GM18511 (cell line): ENCODE measurements around the gene RTKN.

ENCODE experiments used
- ATAC-seq: cut with Tn5 transposase; IDR thresholded peaks from one replicate; pipeline ENCODE4 v1.9.1; 2021; ENCODE audit warnings: mild to moderate bottlenecking, moderate library complexity; ENCODE audit not compliant: unreplicated experiment

Gene RTKN

DNA sequence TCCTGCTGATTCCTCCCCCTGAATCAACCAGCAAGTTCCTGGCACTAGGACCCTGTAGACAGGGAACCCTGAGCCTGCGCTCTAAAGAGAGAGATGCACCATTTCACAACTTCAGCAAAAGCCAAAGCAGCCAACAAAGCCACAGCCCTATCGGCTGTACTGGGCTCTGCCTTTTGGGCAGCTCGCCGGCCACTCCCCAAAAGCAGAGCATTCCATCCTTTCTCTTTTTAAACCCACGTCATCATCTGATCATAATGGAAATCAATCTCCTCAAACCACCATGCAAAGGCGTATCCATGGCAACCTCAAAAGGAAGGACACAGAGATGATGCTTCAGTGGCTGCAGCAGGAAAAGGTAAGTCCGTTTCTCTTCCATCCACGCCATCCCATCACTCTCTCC is 56.3 kb downstream of the RTKN start:
- no peak for ATAC-seq

DNA sequence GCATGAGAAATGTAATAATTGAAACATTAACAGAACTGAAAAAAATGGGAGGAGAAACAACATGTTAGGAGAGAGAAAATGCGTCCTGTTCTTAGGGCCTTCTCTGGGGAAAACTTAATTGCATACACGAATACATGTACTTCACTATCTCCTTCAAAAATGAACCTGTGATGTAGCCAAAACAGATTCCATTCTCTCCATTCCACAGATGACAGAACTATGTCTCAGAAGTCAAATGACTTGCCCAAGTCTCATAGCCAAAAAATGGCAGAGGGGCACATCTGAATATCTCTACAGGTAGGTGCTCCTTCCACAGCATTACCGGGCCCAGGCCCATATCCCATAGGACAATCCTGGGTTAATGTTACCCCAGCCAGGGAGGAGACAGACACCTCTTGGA is 57.7 kb downstream of the RTKN start:
- no peak for ATAC-seq

DNA sequence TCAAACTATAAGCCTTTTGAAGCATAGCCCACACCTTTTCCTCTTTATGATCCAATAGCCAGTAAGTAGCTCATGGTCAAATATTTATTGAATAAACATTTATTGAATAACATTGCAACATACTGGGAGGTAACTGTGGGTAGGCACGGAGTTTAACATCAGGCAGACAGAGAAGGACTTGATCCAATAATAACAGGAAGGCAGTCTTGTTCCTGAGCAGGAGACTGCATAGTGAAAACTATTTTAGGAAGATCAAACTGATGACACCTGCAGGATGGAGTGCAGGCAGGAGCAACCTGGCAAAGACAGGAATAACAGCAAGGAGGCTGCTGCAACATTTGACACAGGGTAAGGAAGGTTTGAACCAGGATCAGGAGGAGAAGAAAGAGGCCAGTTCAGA is 58.5 kb downstream of the RTKN start:
- ATAC-seq: no peak

DNA sequence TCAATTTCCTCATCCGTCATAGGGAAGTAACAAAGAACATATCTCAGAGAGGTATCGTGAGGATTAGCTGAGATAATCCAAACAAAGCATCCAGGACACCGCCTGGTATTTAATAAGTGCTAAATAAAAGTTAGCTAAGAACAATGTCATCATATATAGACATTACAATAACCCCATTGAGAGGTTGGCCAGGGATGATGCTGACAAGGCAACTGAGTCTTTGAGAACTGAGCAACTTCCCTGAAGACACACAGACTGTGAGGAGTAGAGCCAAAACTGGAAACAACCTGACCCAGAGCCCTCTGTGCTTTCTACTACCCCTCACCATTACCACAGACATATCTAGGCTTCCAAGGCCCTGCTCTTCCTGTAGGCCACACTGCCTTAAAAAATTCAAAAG is 60.0 kb downstream of the RTKN start:
- ATAC-seq: no peak

- ATAC-seq: no peak
Measured at GRCh38 chr2:74379851-74380789, 61.6 kb downstream of the RTKN start, which contains the start of gene DCTN1. Gene DCTN1, minus strand, starts transcription at chr2:74380311. Its CDS starts 274 bp downstream, at chr2:74380037.

DNA sequence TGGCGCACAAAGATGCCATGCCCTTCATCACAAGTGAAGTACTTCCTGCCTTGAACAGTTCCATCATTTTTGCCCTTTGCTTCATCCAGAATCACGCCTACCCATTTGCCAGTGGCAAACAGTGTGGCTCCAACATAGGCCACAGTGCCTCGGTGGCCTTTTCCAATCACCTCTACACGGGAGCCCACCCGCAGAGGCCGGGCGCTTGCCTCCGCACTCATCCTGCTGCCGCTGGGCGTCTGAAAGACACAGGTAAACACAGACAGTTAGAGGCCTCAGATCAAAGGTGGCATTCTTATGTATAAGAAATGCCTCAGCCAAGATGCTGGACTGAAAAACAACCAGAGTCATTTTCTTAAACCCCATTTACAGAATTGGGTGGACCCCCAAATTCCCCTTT is 63.7 kb downstream of the RTKN start:
- ATAC-seq: no peak

GRCh38 chr2:74375838-74376237 is 65.9 kb downstream of the RTKN start:
- no peak for ATAC-seq
